ENCODE results near the gene SLC25A12. TPM values are rescaled to one million over a fixed set of nuclear protein-coding genes. Genes with fewer than 3 reads are reported as not detected.

Gene SLC25A12
- total and polyA plus RNA-seq, 2 of the 13 experiments (the other 11 are each of a cell fraction or from before 2014, with no cell fraction given): 8.1 to 15.9 TPM

- TF ChIP-seq ZNF780A (CRISPR knock-in tag; IDR thresholded peaks at IDR 0.05) (no peak), SSRP1 (CRISPR knock-in tag; IDR thresholded peaks at IDR 0.05) (no peak), ZBTB44 (CRISPR knock-in tag; IDR thresholded peaks at IDR 0.05) (no peak), KLF12 (CRISPR knock-in tag; IDR thresholded peaks at IDR 0.05; ENCODE audit: borderline replicate concordance) (no peak), TCF12 (IDR thresholded peaks at IDR 0.05) (no peak), TCF12 (CRISPR knock-in tag; IDR thresholded peaks at IDR 0.05) (no peak), ZNF274 (CRISPR knock-in tag; IDR thresholded peaks at IDR 0.05) (no peak), RARG (CRISPR knock-in tag; IDR thresholded peaks at IDR 0.05; ENCODE audit: low read depth) (no peak)
- TF ChIP-seq, protein P1, sequence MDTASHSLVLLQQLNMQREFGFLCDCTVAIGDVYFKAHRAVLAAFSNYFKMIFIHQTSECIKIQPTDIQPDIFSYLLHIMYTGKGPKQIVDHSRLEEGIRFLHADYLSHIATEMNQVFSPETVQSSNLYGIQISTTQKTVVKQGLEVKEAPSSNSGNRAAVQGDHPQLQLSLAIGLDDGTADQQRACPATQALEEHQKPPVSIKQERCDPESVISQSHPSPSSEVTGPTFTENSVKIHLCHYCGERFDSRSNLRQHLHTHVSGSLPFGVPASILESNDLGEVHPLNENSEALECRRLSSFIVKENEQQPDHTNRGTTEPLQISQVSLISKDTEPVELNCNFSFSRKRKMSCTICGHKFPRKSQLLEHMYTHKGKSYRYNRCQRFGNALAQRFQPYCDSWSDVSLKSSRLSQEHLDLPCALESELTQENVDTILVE (CRISPR knock-in tag; IDR thresholded peaks at IDR 0.05): no peak
- TF ChIP-seq, protein P2, sequence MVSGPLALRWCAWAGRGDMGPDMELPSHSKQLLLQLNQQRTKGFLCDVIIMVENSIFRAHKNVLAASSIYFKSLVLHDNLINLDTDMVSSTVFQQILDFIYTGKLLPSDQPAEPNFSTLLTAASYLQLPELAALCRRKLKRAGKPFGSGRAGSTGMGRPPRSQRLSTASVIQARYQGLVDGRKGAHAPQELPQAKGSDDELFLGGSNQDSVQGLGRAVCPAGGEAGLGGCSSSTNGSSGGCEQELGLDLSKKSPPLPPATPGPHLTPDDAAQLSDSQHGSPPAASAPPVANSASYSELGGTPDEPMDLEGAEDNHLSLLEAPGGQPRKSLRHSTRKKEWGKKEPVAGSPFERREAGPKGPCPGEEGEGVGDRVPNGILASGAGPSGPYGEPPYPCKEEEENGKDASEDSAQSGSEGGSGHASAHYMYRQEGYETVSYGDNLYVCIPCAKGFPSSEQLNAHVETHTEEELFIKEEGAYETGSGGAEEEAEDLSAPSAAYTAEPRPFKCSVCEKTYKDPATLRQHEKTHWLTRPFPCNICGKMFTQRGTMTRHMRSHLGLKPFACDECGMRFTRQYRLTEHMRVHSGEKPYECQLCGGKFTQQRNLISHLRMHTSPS (CRISPR knock-in tag; IDR thresholded peaks at IDR 0.05; ENCODE audit: low read depth): no peak
These were observed 47.1 kb downstream of the SLC25A12 start (continued) for GRCh38 chr2:171846894-171847293.

- Histone ChIP-seq H3K27ac (ENCODE audit: extremely low read length, insufficient read depth, low read length) (no peak overlapping the region), H4K20me1 (ENCODE audit: insufficient read depth, low read length) (no peaks in the 10 kb centered on the region), H2AFZ (ENCODE audit: low read length) (no peak overlapping the region), H3K9ac (ENCODE audit: insufficient read depth, low read depth, low read length) (no peak overlapping the region), H3K4me1 (ENCODE audit: insufficient read depth, low read length) (peaks cover 10% of the 10 kb centered on the region), H3K9me3 (ENCODE audit: low read length) (no peaks in the 10 kb centered on the region), H3K4me3 (replicated peaks in 1 of 3; ENCODE audit: insufficient read depth in 1 of 3, low read depth in 2 of 3, low read length in 3 of 3) (no peak overlapping the region), H3K4me2 (ENCODE audit: low read depth, low read length) (no peak overlapping the region), H3K27me3 (ENCODE audit: control insufficient read depth in 1 of 2, insufficient read depth in 2 of 2, low read length in 2 of 2) (no peaks in the 10 kb centered on the region), H3K36me3 (replicated peaks in 1 of 2; ENCODE audit: control insufficient read depth in 1 of 2, insufficient read depth in 2 of 2, low read length in 2 of 2) (peaks cover 0 to 2% of the 10 kb centered on the region in 2 experiments; a peak in 1 of 5 replicates), H3K79me2 (ENCODE audit: insufficient read depth, low read length) (no peaks in the 10 kb centered on the region)
- DNase-seq (ENCODE audit: low spot score): no peak
- ChIA-PET CTCF (ENCODE audit: low intra/inter-chr PET ratio, low total read pairs) (no interaction called here), POLR2A (no interaction called here)
- intact Hi-C loops (cut with micrococcal nuclease; ENCODE audit: unreplicated experiment) (no loop called here), in situ Hi-C loops (cut with HindIII; ENCODE audit: extremely low pct_ligation_motif_present, low pct_unique_long_range_greater_than_20kb) (no loop called here)
- FAIRE-seq: no peak
- no peak for ATAC-seq
- TF ChIP-seq HMG20B (CRISPR knock-in tag; conservative IDR thresholded peaks at IDR 0.05): no peak
- TF ChIP-seq ZNF354B (CRISPR knock-in tag; IDR thresholded peaks at IDR 0.05): no peak
- no peak for TF ChIP-seq HNRNPK (IDR thresholded peaks at IDR 0.05; ENCODE audit: low read depth, low read length, poor library complexity, severe bottlenecking)
- TF ChIP-seq MED8 (CRISPR knock-in tag; IDR thresholded peaks at IDR 0.05; ENCODE audit: insufficient replicate concordance): no peak
- no peak for TF ChIP-seq NR3C1 (CRISPR knock-in tag; IDR thresholded peaks at IDR 0.05)
- TF ChIP-seq SIX1 (CRISPR knock-in tag; IDR thresholded peaks at IDR 0.05; ENCODE audit: borderline replicate concordance): no peak
- no peak for TF ChIP-seq ZNF816 (CRISPR knock-in tag; IDR thresholded peaks at IDR 0.05; ENCODE audit: borderline replicate concordance)
- TF ChIP-seq ZGPAT (CRISPR knock-in tag; IDR thresholded peaks at IDR 0.05): no peak
- no peak for TF ChIP-seq ZNF644 (CRISPR knock-in tag; IDR thresholded peaks at IDR 0.05; ENCODE audit: low read depth)
- BruUV-seq (replicated peaks): no TSS peak
- WGBS (ENCODE audit: low lambda C conversion rate): 97% methylated on average over 2 of the region's 2 CpGs
These were observed 52.0 kb downstream of the SLC25A12 start for GRCh38 chr2:171841996-171842395.
